ENCODE measurements around the gene KREMEN1. TPM values are rescaled to one million over a fixed set of nuclear protein-coding genes. Genes with fewer than 3 reads are reported as not detected.
A peak's percentile ranks its signal among the peaks of the same experiment; 100 is the strongest.

The KREMEN1 gene
- polyA plus RNA-seq, 3 donors from 2014 or later, result not detected

DNA sequence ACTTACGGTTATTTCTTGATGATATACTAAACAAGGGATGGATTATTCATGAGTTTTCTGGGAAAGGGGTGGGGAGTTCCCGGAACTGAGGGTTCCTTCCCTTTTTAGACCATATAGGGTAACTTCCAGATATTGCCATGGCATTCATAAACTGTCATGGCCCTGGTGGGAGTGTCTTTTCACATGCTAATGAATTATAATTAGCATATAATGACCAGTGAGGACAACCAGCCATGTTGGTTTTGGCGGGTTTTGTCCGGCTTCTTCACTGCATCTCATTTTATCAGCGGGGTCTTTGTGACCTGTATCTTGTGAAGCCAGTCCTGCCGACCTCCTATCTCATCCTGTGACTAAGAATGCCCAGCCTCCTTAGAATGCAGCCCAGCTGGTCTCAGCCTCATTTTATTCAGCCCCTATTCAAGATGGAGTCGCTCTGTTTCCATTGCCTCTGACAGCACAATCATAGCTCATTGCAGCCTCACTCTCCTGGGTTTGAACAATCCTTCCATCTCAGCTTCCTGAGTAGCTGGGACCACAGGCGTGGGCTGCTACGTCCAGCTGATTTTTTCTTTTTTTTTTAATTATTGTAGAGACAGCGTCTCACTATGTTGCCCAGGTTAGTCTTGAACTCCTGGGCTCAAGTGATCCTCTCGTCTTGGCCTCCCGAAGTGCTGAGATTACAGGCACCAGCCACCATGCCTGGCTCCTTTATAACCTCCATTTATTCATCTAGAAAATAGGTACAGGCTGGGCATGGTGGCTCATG lies 80.3 kb downstream of the KREMEN1 start:
- H3K36me3 Mint-ChIP-seq, result no peaks in the 10 kb centered on the region
- no peak overlapping the region for H3K4me3 Mint-ChIP-seq
- H3K4me1 Mint-ChIP-seq, result peaks cover 5 to 7% of the 10 kb centered on the region in 2 donors
- peaks cover 10 to 18% (median 10%) of the 10 kb centered on the region in 3 donors for H3K27me3 Mint-ChIP-seq (ENCODE audit: low read depth in 3 of 3)
- no peak for DNase-seq
- peaks cover 0 to 2% (median 0%) of the 10 kb centered on the region in 6 donors for H3K9me3 Mint-ChIP-seq
- H3K27ac Mint-ChIP-seq, result no peak overlapping the region

- DNase-seq, result peak; percentile 53 to 59 (median 59)
- H3K4me3 Mint-ChIP-seq, result peak overlapping the region in 2 of 5 donors; percentile 18 to 30
- H3K36me3 Mint-ChIP-seq, result no peaks in the 10 kb centered on the region
- H3K27ac Mint-ChIP-seq, result peak overlapping the region in 1 of 6 donors; percentile 40
- H3K9me3 Mint-ChIP-seq, result peaks cover 0 to 3% (median 0%) of the 10 kb centered on the region in 6 donors
- H3K4me1 Mint-ChIP-seq, result peaks cover 5 to 7% of the 10 kb centered on the region in 2 donors
- H3K27me3 Mint-ChIP-seq (ENCODE audit: low read depth in 3 of 3), result peaks cover 10 to 19% (median 10%) of the 10 kb centered on the region in 3 donors
Observed at GRCh38 chr22:29154364-29155048, 81.7 kb downstream of the KREMEN1 start.

GRCh38 chr22:29155966-29156365 lies 83.1 kb downstream of the KREMEN1 start:
- Mint-ChIP-seq H3K4me1 (peaks cover 5 to 7% of the 10 kb centered on the region in 2 donors), H3K27me3 (ENCODE audit: low read depth in 3 of 3) (peaks cover 10 to 21% (median 10%) of the 10 kb centered on the region in 3 donors), H3K27ac (no peak overlapping the region), H3K9me3 (peaks cover 0 to 3% (median 0%) of the 10 kb centered on the region in 6 donors), H3K4me3 (no peak overlapping the region), H3K36me3 (no peaks in the 10 kb centered on the region)
- DNase-seq, result no peak

DNA sequence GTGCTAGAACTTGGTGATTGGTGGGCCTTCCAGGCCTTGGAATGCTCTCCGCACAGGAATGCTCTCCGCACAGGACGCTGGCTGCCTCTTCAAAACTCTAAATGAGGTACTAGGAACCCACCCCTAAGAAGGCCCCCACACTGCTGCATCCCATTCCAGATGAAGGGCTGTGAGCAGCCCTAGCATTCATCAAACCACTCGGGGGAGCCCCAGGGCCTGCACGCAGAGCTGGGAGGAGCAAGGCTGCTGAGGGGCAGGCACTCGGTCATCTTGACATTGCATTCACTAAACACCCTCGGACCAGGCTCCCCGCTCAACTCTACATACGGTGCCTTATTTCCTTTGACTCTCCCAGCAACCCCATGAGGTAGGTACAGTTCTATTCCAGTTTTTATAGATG lies 83.7 kb downstream of the KREMEN1 start:
- Mint-ChIP-seq H3K4me1 (peaks cover 5 to 7% of the 10 kb centered on the region in 2 donors), H3K27ac (no peak overlapping the region), H3K27me3 (ENCODE audit: low read depth in 3 of 3) (peaks cover 10 to 21% (median 10%) of the 10 kb centered on the region in 3 donors), H3K4me3 (no peak overlapping the region), H3K9me3 (peaks cover 0 to 3% (median 0%) of the 10 kb centered on the region in 6 donors), H3K36me3 (no peaks in the 10 kb centered on the region)
- no peak for DNase-seq

DNA sequence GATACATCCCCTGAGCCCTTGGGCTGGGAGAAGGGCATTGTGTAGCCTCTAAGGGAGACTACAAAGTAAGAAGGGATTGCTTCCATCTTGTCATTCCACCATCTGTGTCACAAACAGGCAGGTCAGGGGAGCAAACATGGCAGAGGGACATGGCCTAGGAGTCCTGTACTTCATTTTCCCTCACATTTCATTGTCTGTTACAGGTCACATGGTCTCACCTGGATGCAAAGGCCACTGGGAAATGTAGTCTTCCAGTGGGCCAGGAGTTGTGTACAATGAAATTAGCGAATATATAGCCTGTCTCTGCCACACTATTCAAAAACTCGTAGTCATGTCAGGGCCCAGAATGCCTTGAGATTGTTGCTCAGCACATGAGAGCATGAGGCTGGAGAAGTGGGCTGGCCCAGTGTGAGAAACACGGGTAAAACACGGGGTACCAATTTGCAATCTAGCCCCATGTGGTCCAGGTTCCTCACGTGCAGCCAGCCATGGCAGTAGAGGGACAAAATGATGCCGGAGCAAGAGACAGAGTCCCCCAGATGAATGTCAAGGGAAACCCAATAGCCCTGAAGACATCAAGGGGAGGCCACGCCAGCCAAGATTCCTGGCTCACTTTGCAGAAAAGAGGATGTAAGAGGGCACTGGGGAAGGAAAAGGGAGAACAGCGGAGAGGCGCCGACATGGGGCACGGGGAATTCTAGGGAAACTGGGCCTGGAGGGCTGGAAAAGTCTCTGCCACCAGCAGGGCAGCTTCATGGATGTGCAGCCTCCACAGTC lies 85.1 kb downstream of the KREMEN1 start:
- no peak overlapping the region for H3K27ac Mint-ChIP-seq
- peaks cover 7 to 21% (median 8%) of the 10 kb centered on the region in 3 donors for H3K27me3 Mint-ChIP-seq (ENCODE audit: low read depth in 3 of 3)
- peaks cover 5 to 7% of the 10 kb centered on the region in 2 donors for H3K4me1 Mint-ChIP-seq
- no peak overlapping the region for H3K4me3 Mint-ChIP-seq
- H3K9me3 Mint-ChIP-seq, result peaks cover 0 to 3% (median 0%) of the 10 kb centered on the region in 6 donors
- no peak for DNase-seq
- H3K36me3 Mint-ChIP-seq, result no peaks in the 10 kb centered on the region

DNA sequence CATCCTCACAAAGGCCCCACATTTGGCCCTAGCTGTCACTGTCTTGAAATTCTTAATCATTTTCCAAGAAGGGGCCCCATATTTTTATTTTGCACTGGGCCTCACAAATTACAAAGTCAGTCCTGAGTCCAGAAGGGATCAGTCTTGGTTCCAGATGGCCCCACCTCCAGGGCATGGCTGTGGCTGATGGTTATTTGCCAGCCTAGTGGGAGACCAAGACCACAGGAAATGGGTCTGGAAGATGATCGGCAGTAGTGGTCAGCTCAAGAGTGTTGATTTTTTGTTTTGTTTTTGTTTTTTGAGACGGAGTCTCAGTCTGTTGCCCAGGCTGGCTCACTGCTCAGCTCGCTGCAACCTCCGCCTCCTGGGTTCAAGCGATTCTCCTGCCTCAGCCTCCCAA lies 85.7 kb downstream of the KREMEN1 start:
- peaks cover 5 to 16% (median 9%) of the 10 kb centered on the region in 3 donors for H3K27me3 Mint-ChIP-seq (ENCODE audit: low read depth in 3 of 3)
- peaks cover 0 to 3% (median 0%) of the 10 kb centered on the region in 6 donors for H3K9me3 Mint-ChIP-seq
- peaks cover 5 to 7% of the 10 kb centered on the region in 2 donors for H3K4me1 Mint-ChIP-seq
- H3K4me3 Mint-ChIP-seq, result no peak overlapping the region
- H3K36me3 Mint-ChIP-seq, result no peaks in the 10 kb centered on the region
- peak in 1 of 3 donors; percentile 5 for DNase-seq
- no peak overlapping the region for H3K27ac Mint-ChIP-seq

DNA sequence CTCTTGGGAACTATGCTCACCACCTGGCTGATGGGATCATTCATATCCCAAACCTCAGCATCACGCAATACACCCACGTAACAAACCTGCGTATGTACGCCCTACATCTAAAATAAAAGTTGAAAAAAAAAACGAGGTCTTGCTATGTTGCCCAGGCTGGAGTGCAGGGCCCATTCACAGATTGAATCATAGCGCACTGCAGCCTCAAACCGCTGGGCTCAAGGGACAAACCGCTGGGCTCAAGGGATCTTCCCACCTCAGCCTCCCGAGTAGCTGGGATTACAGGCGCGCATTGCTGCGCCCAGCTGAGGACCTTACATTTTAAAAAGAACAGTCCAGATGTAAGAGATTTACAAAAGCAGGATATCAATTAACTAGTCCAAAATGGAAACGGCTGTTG lies 91.0 kb downstream of the KREMEN1 start:
- no peak overlapping the region for H3K4me3 Mint-ChIP-seq
- H3K9me3 Mint-ChIP-seq, result no peaks in the 10 kb centered on the region
- H3K4me1 Mint-ChIP-seq, result peaks cover 19 to 21% of the 10 kb centered on the region in 2 donors
- no peak overlapping the region for H3K27ac Mint-ChIP-seq
- H3K36me3 Mint-ChIP-seq, result no peaks in the 10 kb centered on the region
- peaks cover 2 to 6% (median 2%) of the 10 kb centered on the region in 3 donors for H3K27me3 Mint-ChIP-seq (ENCODE audit: low read depth in 3 of 3)
- no peak for DNase-seq

- no peak for DNase-seq
- peak overlapping the region in 1 of 5 donors; percentile 46 for H3K4me3 Mint-ChIP-seq
- peaks cover 0 to 6% (median 2%) of the 10 kb centered on the region in 3 donors for H3K27me3 Mint-ChIP-seq (ENCODE audit: low read depth in 3 of 3)
- peaks cover 19 to 21% of the 10 kb centered on the region in 2 donors for H3K4me1 Mint-ChIP-seq
- H3K9me3 Mint-ChIP-seq, result no peaks in the 10 kb centered on the region
- peak overlapping the region in 2 of 6 donors; percentile 18 to 22 for H3K27ac Mint-ChIP-seq
- no peaks in the 10 kb centered on the region for H3K36me3 Mint-ChIP-seq
Observed at GRCh38 chr22:29165321-29166060, 92.7 kb downstream of the KREMEN1 start.

GRCh38 chr22:29166180-29166579 lies 93.3 kb downstream of the KREMEN1 start:
- Mint-ChIP-seq H3K9me3 (no peaks in the 10 kb centered on the region), H3K4me1 (peaks cover 19 to 21% of the 10 kb centered on the region in 2 donors), H3K36me3 (no peaks in the 10 kb centered on the region), H3K27ac (peak overlapping the region in 2 of 6 donors; percentile 18 to 34), H3K27me3 (ENCODE audit: low read depth in 3 of 3) (peaks cover 2 to 6% (median 3%) of the 10 kb centered on the region in 3 donors), H3K4me3 (peak overlapping the region in 3 of 5 donors; percentile 27 to 56 (median 46))
- no peak for DNase-seq

- Mint-ChIP-seq H3K4me1 (peaks cover 19 to 21% of the 10 kb centered on the region in 2 donors), H3K4me3 (peak overlapping the region; percentile 3 to 78 (median 46)), H3K27me3 (ENCODE audit: low read depth in 3 of 3) (peaks cover 2 to 6% (median 3%) of the 10 kb centered on the region in 3 donors), H3K9me3 (peaks cover 0 to 3% (median 0%) of the 10 kb centered on the region in 6 donors), H3K36me3 (no peaks in the 10 kb centered on the region), H3K27ac (peak overlapping the region in 4 of 6 donors; percentile 14 to 75 (median 72))
- DNase-seq, result peak; percentile 46 to 52 (median 48)
Observed at GRCh38 chr22:29167032-29167911, 94.4 kb downstream of the KREMEN1 start.

- peaks cover 2 to 6% (median 6%) of the 10 kb centered on the region in 3 donors for H3K27me3 Mint-ChIP-seq (ENCODE audit: low read depth in 3 of 3)
- DNase-seq, result no peak
- H3K27ac Mint-ChIP-seq, result no peak overlapping the region
- peaks cover 7 to 15% (median 8%) of the 10 kb centered on the region in 3 donors for H3K36me3 Mint-ChIP-seq
- H3K4me3 Mint-ChIP-seq, result no peak overlapping the region
- peaks cover 11 to 24% (median 17%) of the 10 kb centered on the region in 6 donors for H3K9me3 Mint-ChIP-seq
- H3K4me1 Mint-ChIP-seq, result peaks cover 10 to 11% of the 10 kb centered on the region in 2 donors
Observed at GRCh38 chr22:29171721-29172120, 98.9 kb downstream of the KREMEN1 start.

GRCh38 chr22:29172216-29172615 lies 99.4 kb downstream of the KREMEN1 start:
- Mint-ChIP-seq H3K4me1 (peaks cover 5 to 6% of the 10 kb centered on the region in 2 donors), H3K27me3 (ENCODE audit: low read depth in 3 of 3) (peaks cover 2 to 6% (median 4%) of the 10 kb centered on the region in 3 donors), H3K4me3 (no peak overlapping the region), H3K9me3 (peaks cover 11 to 24% (median 17%) of the 10 kb centered on the region in 6 donors), H3K36me3 (peaks cover 7 to 15% (median 8%) of the 10 kb centered on the region in 3 donors), H3K27ac (no peak overlapping the region)
- no peak for DNase-seq

Data from immature natural killer cell (primary cell).